ENCODE measurements around the gene CCDC197.

CCDC197 gene

GRCh38 chr14:94026173-94026888, 29.2 kb downstream of the CCDC197 start, which contains the start of gene OTUB2:
OTUB2 (plus strand) TSS chr14:94026340; CDS start chr14:94026538, 198 bp downstream.
- DNase-seq (ENCODE audit: low spot score), result peak; percentile 98

DNA sequence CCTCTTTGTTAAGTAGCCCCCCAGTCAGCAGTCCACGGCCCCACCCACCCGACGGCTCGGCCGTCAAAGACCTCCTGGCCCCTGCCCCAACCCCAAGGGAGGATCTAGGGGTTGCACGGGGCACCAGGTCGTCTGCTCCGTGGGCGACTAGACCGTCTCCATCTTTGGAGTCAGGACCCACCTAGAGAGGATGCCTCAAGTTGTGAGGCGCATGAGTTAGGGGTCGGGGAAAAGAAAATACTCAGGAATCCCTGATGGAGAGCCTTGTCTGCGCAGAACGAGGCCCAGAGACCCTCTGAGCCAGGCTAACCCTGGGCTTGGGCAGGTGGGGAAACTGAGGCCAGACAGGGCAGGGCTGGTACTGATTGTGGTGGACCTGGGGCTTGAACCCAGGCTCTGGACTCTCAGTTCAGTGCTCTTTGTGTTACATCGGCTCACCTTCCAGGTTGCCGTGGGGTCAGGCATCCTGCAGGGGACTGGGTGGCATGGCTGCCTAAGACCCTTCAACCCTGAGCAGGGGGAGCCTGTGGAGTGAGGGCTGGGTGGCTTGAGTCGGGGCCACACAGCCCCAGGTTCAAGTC, 29.9 kb downstream of the CCDC197 start:
- DNase-seq (ENCODE audit: low spot score), result no peak

DNA sequence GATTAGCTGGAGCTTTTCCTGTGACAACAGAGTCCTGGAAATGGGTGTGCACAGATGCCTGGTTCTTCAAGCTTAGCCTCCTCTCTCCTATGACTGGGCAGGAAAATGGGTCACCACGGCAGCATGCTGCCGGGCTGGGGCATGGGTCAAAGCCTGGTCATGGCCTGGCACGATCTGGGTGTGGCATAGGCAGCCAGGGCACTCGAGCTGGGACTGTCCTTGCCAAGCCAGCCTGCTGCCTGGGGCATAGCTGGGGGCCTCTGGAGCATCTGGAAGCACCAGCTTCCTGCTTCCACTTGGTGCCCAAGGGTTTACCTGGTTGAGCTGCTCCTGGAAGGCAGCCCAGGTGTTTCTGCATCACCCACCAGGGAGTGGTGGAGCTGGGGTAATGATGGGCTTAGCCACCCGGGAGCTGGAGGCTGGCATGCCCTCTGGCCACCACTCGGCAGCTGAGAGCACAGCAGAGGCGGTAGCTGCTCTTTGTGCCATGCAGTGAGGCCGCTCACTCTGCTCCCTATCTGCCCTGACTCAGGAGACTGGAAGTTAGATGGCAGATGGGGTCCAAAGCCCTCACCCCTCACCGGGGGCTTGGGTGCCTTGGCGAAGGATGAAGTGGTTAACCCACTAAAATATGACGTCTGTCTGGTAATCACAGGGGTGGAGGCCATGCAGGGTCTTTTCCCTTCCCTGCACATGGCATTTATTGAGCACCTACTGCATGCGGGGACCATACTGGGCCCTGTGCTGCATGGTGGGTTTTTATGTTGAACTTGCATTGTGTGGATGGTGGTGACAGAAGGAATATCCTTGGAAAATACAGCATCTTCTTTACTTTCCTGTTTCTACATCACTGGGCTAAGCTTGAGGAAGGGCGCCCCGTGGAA, 30.7 kb downstream of the CCDC197 start:
- DNase-seq (ENCODE audit: low spot score), result no peak

DNA sequence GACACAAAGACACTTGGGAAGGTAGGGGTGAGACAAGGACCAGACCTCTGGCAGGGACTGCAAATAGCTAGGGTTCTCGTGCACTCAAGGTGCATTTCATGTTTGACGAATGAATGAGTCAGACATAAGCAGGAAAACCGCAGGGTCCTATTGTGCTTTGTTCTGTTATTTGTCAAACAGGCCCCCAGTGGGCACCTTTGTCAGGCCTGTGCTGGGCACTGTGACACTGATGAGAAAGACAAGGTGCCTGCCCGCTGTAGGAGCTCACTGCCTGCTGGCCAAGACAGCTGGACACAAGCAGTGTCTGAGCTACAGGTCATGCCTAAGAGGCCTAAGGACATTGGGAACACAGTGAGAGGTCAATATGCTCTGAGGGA, 31.3 kb downstream of the CCDC197 start:
- peak; percentile 80 for DNase-seq (ENCODE audit: low spot score)

- DNase-seq (ENCODE audit: low spot score), result no peak
Observed at GRCh38 chr14:94029265-94029664, 32.2 kb downstream of the CCDC197 start.

- DNase-seq (ENCODE audit: low spot score), result no peak
Observed at GRCh38 chr14:94029671-94030203, 32.6 kb downstream of the CCDC197 start.

GRCh38 chr14:94030571-94030970, 33.5 kb downstream of the CCDC197 start:
- DNase-seq (ENCODE audit: low spot score), result no peak

DNA sequence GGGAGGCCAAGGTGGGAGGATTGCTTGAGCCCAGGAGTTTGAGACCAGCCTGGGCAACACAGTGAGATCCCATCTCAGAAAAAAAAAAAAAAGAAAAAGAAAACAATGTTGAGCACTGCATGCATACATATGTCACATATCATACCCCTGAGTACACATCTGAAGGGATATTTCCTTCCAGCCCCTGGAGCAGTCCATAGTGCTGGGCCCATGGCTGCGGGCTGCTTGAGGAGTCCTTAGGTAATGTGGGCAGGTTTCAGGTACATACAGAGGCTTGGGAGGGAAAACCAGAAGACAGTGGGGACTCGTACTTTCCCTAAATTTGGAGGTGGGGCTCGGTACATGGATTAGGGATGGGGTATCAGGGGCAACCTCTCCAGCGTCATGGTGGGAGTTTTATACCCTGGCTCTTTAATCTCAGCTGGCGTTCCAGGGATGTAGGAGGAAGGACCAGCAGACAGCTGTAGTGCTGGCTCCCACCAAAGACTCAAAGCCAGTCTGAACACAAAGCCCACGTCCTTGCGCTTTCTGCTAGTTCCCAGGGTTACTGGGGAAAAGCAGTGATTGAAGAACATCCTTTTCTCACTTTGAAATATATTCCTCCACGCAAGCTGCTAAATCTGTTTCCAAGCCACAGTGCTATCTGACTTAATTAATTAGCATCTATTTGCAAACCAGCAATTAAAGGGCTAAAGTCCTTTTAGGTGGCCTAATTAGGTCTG, 34.2 kb downstream of the CCDC197 start:
- DNase-seq (ENCODE audit: low spot score), result no peak

GRCh38 chr14:94031883-94032279, 34.8 kb downstream of the CCDC197 start:
- DNase-seq (ENCODE audit: low spot score), result no peak

DNA sequence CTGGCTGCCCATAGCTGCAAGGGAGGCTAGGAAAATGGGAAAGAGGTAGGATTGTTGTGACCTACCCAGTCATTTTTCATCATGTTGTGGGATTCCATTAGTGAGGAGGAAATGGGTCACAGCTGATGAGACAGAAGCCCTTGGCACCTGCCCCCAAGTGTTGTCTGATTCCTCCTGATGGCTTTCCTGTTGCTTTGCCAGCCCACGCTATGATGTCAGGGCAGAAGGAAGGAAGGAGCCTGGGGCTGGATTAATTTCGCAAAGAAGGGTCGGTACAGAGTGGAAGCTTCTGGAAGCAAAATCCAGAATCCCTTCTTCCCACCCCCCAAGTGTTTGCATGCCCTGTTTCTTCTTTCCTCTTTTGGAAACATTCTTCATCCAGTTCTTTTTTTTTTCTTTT, 37.8 kb downstream of the CCDC197 start:
- DNase-seq (ENCODE audit: low spot score), result no peak

GRCh38 chr14:94036313-94037167, 39.4 kb downstream of the CCDC197 start:
- peak; percentile 83 for DNase-seq (ENCODE audit: low spot score)

- DNase-seq (ENCODE audit: low spot score), result no peak
Observed at GRCh38 chr14:94037954-94038353, 40.9 kb downstream of the CCDC197 start.

DNA sequence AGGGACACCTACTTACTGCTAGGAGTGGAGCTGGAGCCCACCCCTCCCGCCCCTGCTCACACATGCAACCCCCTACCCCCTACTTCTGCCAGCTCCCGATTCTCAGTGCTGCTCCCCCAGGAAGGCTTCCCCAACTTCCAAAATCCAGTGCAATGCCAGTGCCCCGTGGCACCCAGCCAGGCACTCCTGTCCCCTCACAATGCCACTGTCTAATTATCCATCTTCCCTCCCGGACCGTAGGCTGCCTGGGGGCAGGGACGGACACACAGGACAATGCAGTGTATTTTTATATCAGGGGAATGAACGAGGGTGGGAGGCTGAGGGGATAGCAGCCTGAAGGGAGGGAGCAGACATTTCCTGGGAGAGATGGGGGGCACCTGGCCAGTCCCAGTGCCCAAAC, 41.4 kb downstream of the CCDC197 start:
- DNase-seq (ENCODE audit: low spot score), result no peak

- DNase-seq (ENCODE audit: low spot score), result no peak
Observed at GRCh38 chr14:94038921-94039629, 42.0 kb downstream of the CCDC197 start.

- DNase-seq (ENCODE audit: low spot score), result no peak
Observed at GRCh38 chr14:94040247-94040646, 43.1 kb downstream of the CCDC197 start.

- no peak for DNase-seq (ENCODE audit: low spot score)
Observed at GRCh38 chr14:94040796-94041195, 43.7 kb downstream of the CCDC197 start.

GRCh38 chr14:94041551-94042346, 44.6 kb downstream of the CCDC197 start:
- no peak for DNase-seq (ENCODE audit: low spot score)

- no peak for DNase-seq (ENCODE audit: low spot score)
Observed at GRCh38 chr14:94042433-94043091, 45.5 kb downstream of the CCDC197 start.
